ENCODE results near the gene SPRYD3. TPM values are rescaled to one million over a fixed set of nuclear protein-coding genes. Genes with fewer than 3 reads are reported as not detected.
"Not testable (repeated sequence)": the region's sequence is repeated elsewhere in the genome, so short reads cannot be mapped to it uniquely, and the experiment has no call there.

SPRYD3 gene
- total RNA-seq, 4 donors from 2014 or later = 15.9 to 75.5 (median 28.9) TPM

GRCh38 chr12:53096089-53096741, 17.0 kb upstream of the SPRYD3 start:
- DNase-seq = peak; percentile 86 to 87
- intact Hi-C loops (cut with DNase I; ENCODE audit: low total_unique reads) = no loop called here
- H3K9me3 ChIP-seq = no peaks in the 10 kb centered on the region
- H3K4me3 ChIP-seq = peak overlapping the region; percentile 60 to 80
- H3K27ac ChIP-seq = peak overlapping the region; percentile 94 to 95
- peak in 1 of 2 donors; percentile 36 for TF ChIP-seq POLR2A (IDR thresholded peaks at IDR 0.05)
- TF ChIP-seq, protein P1, sequence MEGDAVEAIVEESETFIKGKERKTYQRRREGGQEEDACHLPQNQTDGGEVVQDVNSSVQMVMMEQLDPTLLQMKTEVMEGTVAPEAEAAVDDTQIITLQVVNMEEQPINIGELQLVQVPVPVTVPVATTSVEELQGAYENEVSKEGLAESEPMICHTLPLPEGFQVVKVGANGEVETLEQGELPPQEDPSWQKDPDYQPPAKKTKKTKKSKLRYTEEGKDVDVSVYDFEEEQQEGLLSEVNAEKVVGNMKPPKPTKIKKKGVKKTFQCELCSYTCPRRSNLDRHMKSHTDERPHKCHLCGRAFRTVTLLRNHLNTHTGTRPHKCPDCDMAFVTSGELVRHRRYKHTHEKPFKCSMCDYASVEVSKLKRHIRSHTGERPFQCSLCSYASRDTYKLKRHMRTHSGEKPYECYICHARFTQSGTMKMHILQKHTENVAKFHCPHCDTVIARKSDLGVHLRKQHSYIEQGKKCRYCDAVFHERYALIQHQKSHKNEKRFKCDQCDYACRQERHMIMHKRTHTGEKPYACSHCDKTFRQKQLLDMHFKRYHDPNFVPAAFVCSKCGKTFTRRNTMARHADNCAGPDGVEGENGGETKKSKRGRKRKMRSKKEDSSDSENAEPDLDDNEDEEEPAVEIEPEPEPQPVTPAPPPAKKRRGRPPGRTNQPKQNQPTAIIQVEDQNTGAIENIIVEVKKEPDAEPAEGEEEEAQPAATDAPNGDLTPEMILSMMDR (IDR thresholded peaks at IDR 0.05) = no peak
- no peaks in the 10 kb centered on the region for H3K27me3 ChIP-seq
- no peaks in the 10 kb centered on the region for H3K36me3 ChIP-seq
- H3K4me1 ChIP-seq = peaks cover 0 to 11% of the 10 kb centered on the region in 2 donors

GRCh38 chr12:53095596-53095895, 16.4 kb upstream of the SPRYD3 start:
- H3K9me3 ChIP-seq; H3K36me3 ChIP-seq; DNase-seq; intact Hi-C loops (cut with DNase I; ENCODE audit: low total_unique reads); H3K27me3 ChIP-seq; H3K4me3 ChIP-seq: not testable (repeated sequence)
- Histone ChIP-seq H3K27ac (peak overlapping the region; percentile 94 to 95), H3K4me1 (peaks cover 0 to 11% of the 10 kb centered on the region in 2 donors)

GRCh38 chr12:53094796-53095595, 15.8 kb upstream of the SPRYD3 start:
- H3K9me3 ChIP-seq; H3K36me3 ChIP-seq; H3K4me3 ChIP-seq; intact Hi-C loops (cut with DNase I; ENCODE audit: low total_unique reads); H3K27me3 ChIP-seq; DNase-seq: not testable (repeated sequence)
- Histone ChIP-seq H3K27ac (peak overlapping the region in 1 of 2 donors; percentile 94), H3K4me1 (peaks cover 0 to 11% of the 10 kb centered on the region in 2 donors)

- Histone ChIP-seq H3K4me3 (no peak overlapping the region), H3K9me3 (no peaks in the 10 kb centered on the region), H3K27ac (no peak overlapping the region), H3K4me1 (peaks cover 0 to 11% of the 10 kb centered on the region in 2 donors), H3K36me3 (no peaks in the 10 kb centered on the region), H3K27me3 (no peaks in the 10 kb centered on the region)
- intact Hi-C loops (cut with DNase I; ENCODE audit: low total_unique reads) = no loop called here
- no peak for DNase-seq
- TF ChIP-seq POLR2A (IDR thresholded peaks at IDR 0.05) = no peak
- TF ChIP-seq, protein P1 (IDR thresholded peaks at IDR 0.05) = no peak
These were observed 15.2 kb upstream of the SPRYD3 start for GRCh38 chr12:53094394-53094787.

- intact Hi-C loops (cut with DNase I; ENCODE audit: low total_unique reads) = no loop called here
- no peaks in the 10 kb centered on the region for H3K27me3 ChIP-seq
- H3K27ac ChIP-seq = no peak overlapping the region
These were observed 14.7 kb upstream of the SPRYD3 start for GRCh38 chr12:53093777-53094393.

More at GRCh38 chr12:53093777-53094393, 14.7 kb upstream of the SPRYD3 start:
- TF ChIP-seq, protein P1 (IDR thresholded peaks at IDR 0.05) = no peak
- no peak for TF ChIP-seq POLR2A (IDR thresholded peaks at IDR 0.05)
- Histone ChIP-seq H3K4me1 (peaks cover 0 to 7% of the 10 kb centered on the region in 2 donors), H3K9me3 (no peaks in the 10 kb centered on the region), H3K4me3 (no peak overlapping the region), H3K36me3 (no peaks in the 10 kb centered on the region)
- no peak for DNase-seq

All from uterus (tissue), 4 donors.